Caki2 (cell line): ENCODE data around the gene FAM193B. TPM values are rescaled to one million over a fixed set of nuclear protein-coding genes. Genes with fewer than 3 reads are reported as not detected.

Experiments
- DNase-seq: peaks from one replicate; pipeline ENCODE4 v3.0.0-alpha.2; 2015; ENCODE audit warnings: low read depth
- in situ Hi-C: cut with HindIII; loops from 2 replicates; pipeline ENCODE4 v1.10.0; 2016; ENCODE audit warnings: low sequenced_read_pairs, low pct_unique_long_range_greater_than_20kb, mixed read lengths
- total RNA-seq: library from RNA; depleted of rRNA; stranded (reverse); fragments of >200 nt; shearing (Covaris generic); gene quantifications from 2 replicates; pipeline ENCODE4 v1.2.3, GENCODE V29; 2014; ENCODE audit warnings: low replicate concordance; rRNA removed

The FAM193B gene
- total RNA-seq, 1 experiment from 2014 or later: 29.2 TPM

- in situ Hi-C loops: no loop called here
- DNase-seq: no peak
Observed at GRCh38 chr5:177470759-177471536, 83.4 kb downstream of the FAM193B start.

Other genes with a start within 250 kb of the FAM193B start
- gene MXD3, start 242.7 kb downstream of the FAM193B start, total RNA-seq: 69.8 and 72.2 TPM in 2 replicates
- gene LMAN2, start 202.9 kb downstream of the FAM193B start, total RNA-seq: 602 and 647 TPM in 2 replicates
- 97.6 and 107 TPM in 2 replicates for gene RGS14, start 196.6 kb downstream of the FAM193B start, total RNA-seq
- 0.64 and 1.5 TPM in 2 replicates for gene SLC34A1, start 170.1 kb downstream of the FAM193B start, total RNA-seq
- gene PFN3, start 153.9 kb downstream of the FAM193B start, total RNA-seq: not detected in 2 replicates
- gene F12, start 145.0 kb downstream of the FAM193B start, total RNA-seq: 39.4 and 58.6 TPM in 2 replicates
- 60.9 and 65.2 TPM in 2 replicates for gene GRK6, start 127.9 kb downstream of the FAM193B start, total RNA-seq
- gene PRR7, start 107.7 kb downstream of the FAM193B start, total RNA-seq: 49.8 and 50.5 TPM in 2 replicates
- 148 and 175 TPM in 2 replicates for gene DBN1, start 80.9 kb downstream of the FAM193B start, total RNA-seq
- 188 and 198 TPM in 2 replicates for gene PDLIM7, start 57.0 kb downstream of the FAM193B start, total RNA-seq
- 0.57 and 0.72 TPM in 2 replicates for gene DOK3, start 44.7 kb downstream of the FAM193B start, total RNA-seq
- 145 and 172 TPM in 2 replicates for gene DDX41, start 37.6 kb downstream of the FAM193B start, total RNA-seq
- gene TMED9, start 37.6 kb upstream of the FAM193B start, total RNA-seq: 291 and 366 TPM in 2 replicates
- 90.2 and 101 TPM in 2 replicates for gene B4GALT7, start 45.6 kb upstream of the FAM193B start, total RNA-seq
- not detected in 2 replicates for gene FAM153A, start 228.3 kb upstream of the FAM193B start, total RNA-seq